Rectal smooth muscle tissue (tissue), 1 donor: ENCODE results near the gene MORN4.

ENCODE experiments used
- H3K27ac ChIP-seq: one replicate; pipeline ENCODE4 v1.7.0; 2013; ENCODE audit warnings: low read depth, low read length, inconsistent platforms
- H3K27me3 ChIP-seq: one replicate; pipeline ENCODE4 v1.7.0; 2013; ENCODE audit warnings: low read length; ENCODE audit not compliant: control insufficient read depth, insufficient read depth
- H3K36me3 ChIP-seq: one replicate; pipeline ENCODE4 v1.7.0; 2013; ENCODE audit warnings: low read length; ENCODE audit not compliant: control insufficient read depth, insufficient read depth
- H3K4me1 ChIP-seq: one replicate; pipeline ENCODE4 v1.7.0; 2013; ENCODE audit warnings: low read length; ENCODE audit not compliant: control insufficient read depth, insufficient read depth
- H3K4me3 ChIP-seq: one replicate; pipeline ENCODE4 v1.7.0; 2013; ENCODE audit warnings: low read length
- H3K9ac ChIP-seq: one replicate; pipeline ENCODE4 v1.7.0; 2013; ENCODE audit warnings: low read length

Gene MORN4

DNA sequence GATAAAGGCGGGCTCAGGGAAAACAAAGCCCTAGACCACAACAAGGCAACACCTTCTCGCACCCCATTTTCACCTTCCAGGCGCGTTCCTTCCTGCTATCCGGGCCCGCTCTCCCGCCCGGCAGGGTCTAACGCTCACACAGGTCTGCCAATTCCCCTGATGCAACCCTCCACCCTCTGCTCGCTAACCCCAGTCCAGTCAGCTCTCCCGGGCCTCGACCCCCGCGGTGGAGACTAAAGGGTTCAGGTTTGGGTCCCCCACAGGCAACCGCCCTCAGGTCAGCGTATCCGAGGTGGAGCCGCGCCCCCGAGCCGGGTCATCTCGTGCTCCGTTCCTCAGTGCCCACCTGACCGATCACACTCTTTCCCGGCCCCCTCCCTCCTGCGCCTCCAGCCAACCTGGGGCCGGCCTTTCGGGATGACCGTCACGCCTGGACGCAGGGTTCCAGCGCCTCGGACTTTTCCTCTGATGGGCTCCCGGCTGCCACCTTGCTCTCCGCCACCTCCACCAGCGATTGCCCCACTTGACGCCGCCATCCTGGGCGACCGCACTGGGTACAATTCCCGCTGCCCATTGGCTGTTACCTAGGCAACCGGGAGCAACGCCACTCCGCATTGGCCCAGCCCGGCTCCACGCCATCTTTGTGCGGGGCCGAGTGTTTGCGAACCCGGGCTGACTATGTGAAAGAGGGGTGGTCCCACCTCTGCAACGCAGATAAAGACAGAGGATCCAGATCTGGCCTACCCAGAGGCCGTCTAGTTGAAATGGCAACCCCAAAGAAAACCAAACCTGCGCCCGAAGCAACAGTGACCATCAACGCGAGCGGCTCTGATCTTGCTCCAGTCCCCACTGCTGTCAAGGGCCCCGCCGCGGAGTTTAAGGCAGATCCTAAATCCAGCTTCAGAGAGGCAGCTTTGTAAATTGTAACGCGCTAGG lies at the start of gene MORN4:
MORN4 (minus strand) TSS at position 552 of the 936 bp plus-strand sequence. CDS start 13,847 bp downstream, outside the sequence.
- peak within 1 kb of the TSS; percentile 88 for H3K4me3 ChIP-seq
- H3K27me3 ChIP-seq = no peaks in the 10 kb centered on the region
- no peaks in the 10 kb centered on the region for H3K36me3 ChIP-seq
- H3K27ac ChIP-seq = peak within 1 kb of the TSS; percentile 62
- H3K4me1 ChIP-seq = no peaks in the 10 kb centered on the region
- H3K9ac ChIP-seq = peak within 1 kb of the TSS; percentile 52

DNA sequence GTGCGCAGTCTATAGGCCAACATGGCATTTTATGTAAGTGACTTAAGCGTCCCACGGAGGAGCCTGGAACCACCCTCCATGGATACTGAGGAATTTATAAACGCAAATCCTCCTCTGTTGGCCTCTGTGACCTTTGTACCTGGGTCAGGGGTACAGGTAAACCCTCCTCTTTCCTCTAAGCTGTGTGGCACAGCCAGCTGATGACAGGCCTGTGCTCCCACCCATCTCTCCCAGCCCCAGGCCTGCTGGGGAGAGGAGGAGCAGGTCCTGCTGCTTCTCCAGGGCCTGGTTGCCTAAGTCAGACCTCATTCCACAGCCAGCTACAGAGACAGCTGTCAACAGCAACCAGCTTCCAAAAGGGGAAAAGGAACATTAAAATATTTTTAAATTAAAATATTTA lies 48.7 kb upstream of the MORN4 start:
- H3K27ac ChIP-seq = no peak overlapping the region
- no peak overlapping the region for H3K4me3 ChIP-seq
- no peaks in the 10 kb centered on the region for H3K27me3 ChIP-seq
- H3K9ac ChIP-seq = peak overlapping the region; percentile 10
- H3K4me1 ChIP-seq = peaks cover 14% of the 10 kb centered on the region
- peaks cover 12% of the 10 kb centered on the region for H3K36me3 ChIP-seq

- H3K27me3 ChIP-seq = no peaks in the 10 kb centered on the region
- no peak overlapping the region for H3K27ac ChIP-seq
- H3K4me3 ChIP-seq = no peak overlapping the region
- peaks cover 6% of the 10 kb centered on the region for H3K4me1 ChIP-seq
- no peak overlapping the region for H3K9ac ChIP-seq
- H3K36me3 ChIP-seq = peaks cover 20% of the 10 kb centered on the region
These were observed 46.3 kb upstream of the MORN4 start for GRCh38 chr10:97679594-97679993.

DNA sequence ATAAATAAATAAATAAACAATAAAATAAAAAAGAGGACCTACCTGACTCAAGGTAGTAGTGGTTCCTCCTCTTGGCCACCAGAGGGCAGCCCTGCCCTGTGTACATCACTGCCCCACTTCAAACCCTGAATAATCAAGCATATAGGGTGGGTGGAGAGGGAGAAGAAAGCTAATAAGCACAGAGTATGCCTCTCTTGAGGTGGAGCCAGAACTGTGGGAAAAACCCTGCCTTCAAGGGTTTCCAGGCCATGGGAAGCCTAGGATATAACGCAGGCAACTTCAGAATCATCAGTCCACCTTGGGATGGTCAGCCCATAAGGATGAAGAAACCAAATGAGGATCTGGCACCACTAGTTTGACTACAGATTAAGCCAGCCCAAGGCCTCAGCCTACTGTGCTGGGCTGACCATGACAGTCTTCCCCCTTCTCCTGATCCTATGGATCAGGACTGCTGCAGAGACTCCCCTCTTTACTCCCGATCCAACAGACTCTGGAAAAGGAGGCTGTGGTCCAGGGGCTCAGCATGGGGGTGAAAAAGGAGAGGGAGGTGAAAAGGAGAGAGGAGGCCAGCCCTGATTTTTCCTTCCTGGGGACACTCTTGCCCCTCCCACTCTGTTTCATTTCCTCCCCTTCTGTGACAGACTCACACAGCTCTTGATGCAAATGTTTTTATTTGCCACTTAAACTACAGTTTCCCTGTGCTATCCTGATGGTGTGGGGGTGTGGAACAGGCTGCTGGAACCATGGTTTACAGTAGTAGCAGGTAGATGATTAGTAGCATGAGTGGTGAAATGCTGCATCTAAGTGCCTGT lies 43.7 kb upstream of the MORN4 start:
- Histone ChIP-seq H3K27ac (no peak overlapping the region), H3K36me3 (peaks cover 29% of the 10 kb centered on the region), H3K9ac (no peak overlapping the region), H3K4me3 (no peak overlapping the region), H3K27me3 (no peaks in the 10 kb centered on the region), H3K4me1 (peaks cover 1% of the 10 kb centered on the region)

GRCh38 chr10:97675222-97675621 lies 41.9 kb upstream of the MORN4 start:
- H3K27ac ChIP-seq = no peak overlapping the region
- H3K27me3 ChIP-seq = no peaks in the 10 kb centered on the region
- no peak overlapping the region for H3K4me3 ChIP-seq
- no peak overlapping the region for H3K9ac ChIP-seq
- H3K4me1 ChIP-seq = no peaks in the 10 kb centered on the region
- H3K36me3 ChIP-seq = peaks cover 31% of the 10 kb centered on the region

GRCh38 chr10:97673736-97674525 lies 40.6 kb upstream of the MORN4 start:
- no peak overlapping the region for H3K27ac ChIP-seq

GRCh38 chr10:97669571-97669970 lies 36.3 kb upstream of the MORN4 start:
- no peak overlapping the region for H3K4me3 ChIP-seq
- no peak overlapping the region for H3K27ac ChIP-seq
- peaks cover 22% of the 10 kb centered on the region for H3K36me3 ChIP-seq
- H3K4me1 ChIP-seq = no peaks in the 10 kb centered on the region
- no peak overlapping the region for H3K9ac ChIP-seq
- no peaks in the 10 kb centered on the region for H3K27me3 ChIP-seq

More at GRCh38 chr10:97673736-97674525, 40.6 kb upstream of the MORN4 start:
- no peak overlapping the region for H3K4me3 ChIP-seq
- peaks cover 32% of the 10 kb centered on the region for H3K36me3 ChIP-seq
- no peaks in the 10 kb centered on the region for H3K27me3 ChIP-seq
- H3K9ac ChIP-seq = no peak overlapping the region
- H3K4me1 ChIP-seq = no peaks in the 10 kb centered on the region

DNA sequence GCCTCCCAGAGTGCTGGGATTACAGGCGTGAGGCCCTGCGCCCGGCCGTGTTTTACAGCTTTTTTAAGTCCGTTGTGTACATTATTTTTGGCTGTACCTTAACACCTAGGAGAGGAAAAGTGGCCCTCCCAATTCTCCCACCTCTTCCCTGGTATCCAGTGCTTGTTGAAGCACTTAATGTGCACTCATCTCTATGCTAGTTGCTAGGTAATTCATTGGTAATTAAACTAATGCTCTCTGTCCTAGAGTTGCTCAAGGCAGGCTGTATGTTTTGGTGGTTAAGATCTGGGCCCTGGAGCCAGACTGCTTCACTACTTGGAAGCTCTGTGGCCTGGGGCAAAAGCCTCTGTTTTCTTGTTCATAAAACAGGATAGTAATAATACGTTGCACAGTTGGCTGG lies 34.2 kb upstream of the MORN4 start:
- H3K27ac ChIP-seq = no peak overlapping the region
- H3K9ac ChIP-seq = no peak overlapping the region
- H3K4me3 ChIP-seq = no peak overlapping the region
- peaks cover 13% of the 10 kb centered on the region for H3K36me3 ChIP-seq
- H3K27me3 ChIP-seq = no peaks in the 10 kb centered on the region
- no peaks in the 10 kb centered on the region for H3K4me1 ChIP-seq

GRCh38 chr10:97666992-97667391 lies 33.7 kb upstream of the MORN4 start:
- Histone ChIP-seq H3K9ac (no peak overlapping the region), H3K27me3 (no peaks in the 10 kb centered on the region), H3K4me3 (no peak overlapping the region), H3K27ac (no peak overlapping the region), H3K4me1 (no peaks in the 10 kb centered on the region), H3K36me3 (peaks cover 13% of the 10 kb centered on the region)

GRCh38 chr10:97664282-97664850 lies 31.1 kb upstream of the MORN4 start:
- no peak overlapping the region for H3K27ac ChIP-seq
- H3K4me3 ChIP-seq = no peak overlapping the region
- no peaks in the 10 kb centered on the region for H3K27me3 ChIP-seq
- H3K4me1 ChIP-seq = no peaks in the 10 kb centered on the region
- H3K36me3 ChIP-seq = peaks cover 11% of the 10 kb centered on the region
- no peak overlapping the region for H3K9ac ChIP-seq

DNA sequence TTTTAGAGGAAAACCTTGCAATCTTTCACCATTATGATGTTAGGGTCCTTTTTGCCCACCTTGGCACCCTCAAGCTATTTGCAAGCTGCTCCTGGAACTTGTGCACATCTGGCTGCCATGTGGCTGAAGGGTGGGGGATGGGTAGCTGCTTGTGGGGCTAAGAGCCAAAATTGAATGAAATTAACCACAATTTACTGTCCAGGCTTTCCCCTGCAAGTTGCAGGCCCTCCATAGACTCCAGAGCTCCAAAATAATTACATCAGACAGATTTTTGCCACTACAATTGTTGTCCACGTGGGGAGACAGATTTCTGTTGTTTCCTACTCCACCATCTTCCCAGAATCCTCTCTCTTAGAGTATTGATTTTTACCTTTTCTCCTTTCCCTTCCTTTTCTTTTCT lies 26.3 kb upstream of the MORN4 start:
- H3K27ac ChIP-seq = no peak overlapping the region
- H3K27me3 ChIP-seq = no peaks in the 10 kb centered on the region
- no peaks in the 10 kb centered on the region for H3K4me1 ChIP-seq
- no peak overlapping the region for H3K4me3 ChIP-seq
- H3K36me3 ChIP-seq = peaks cover 12% of the 10 kb centered on the region
- H3K9ac ChIP-seq = no peak overlapping the region
